Omental fat pad (tissue), 4 donors: ENCODE measurements around the gene PAQR5. TPM values are rescaled to one million over a fixed set of nuclear protein-coding genes. Genes with fewer than 3 reads are reported as not detected.

Experiments used
- ATAC-seq: fragments of 150-250 bp; one replicate; pipeline ENCODE4 v1.9.1; 2016; ENCODE audit warnings: mild to moderate bottlenecking, moderate library complexity; ENCODE audit not compliant: low FRiP score
- DNase-seq: peaks from one replicate; pipeline ENCODE4 v3.0.0-alpha.2; 2019; ENCODE audit warnings: low spot score
- total RNA-seq, 4 donors: library from RNA; depleted of rRNA; stranded (reverse); fragments of >200 nt; gene quantifications; one replicate each; pipeline ENCODE4 v1.1.0, GENCODE V29; 2016
- TF ChIP-seq, protein P1 (sequence below), 3 donors: fragments of 450-650 bp; IDR thresholded peaks; one replicate each; pipeline ENCODE4 v1.5.1; 2016 to 2017; ENCODE audit warnings: antibody characterized with exemption in 3 of 3, mild to moderate bottlenecking in 3 of 3, moderate library complexity in 2 of 3

Gene PAQR5
- total RNA-seq, 4 donors from 2014 or later, result 0.47 to 11.9 (median 0.86) TPM

GRCh38 chr15:69391046-69391757 lies 92.5 kb downstream of the PAQR5 start:
- DNase-seq, result no peak
- TF ChIP-seq, protein P1, sequence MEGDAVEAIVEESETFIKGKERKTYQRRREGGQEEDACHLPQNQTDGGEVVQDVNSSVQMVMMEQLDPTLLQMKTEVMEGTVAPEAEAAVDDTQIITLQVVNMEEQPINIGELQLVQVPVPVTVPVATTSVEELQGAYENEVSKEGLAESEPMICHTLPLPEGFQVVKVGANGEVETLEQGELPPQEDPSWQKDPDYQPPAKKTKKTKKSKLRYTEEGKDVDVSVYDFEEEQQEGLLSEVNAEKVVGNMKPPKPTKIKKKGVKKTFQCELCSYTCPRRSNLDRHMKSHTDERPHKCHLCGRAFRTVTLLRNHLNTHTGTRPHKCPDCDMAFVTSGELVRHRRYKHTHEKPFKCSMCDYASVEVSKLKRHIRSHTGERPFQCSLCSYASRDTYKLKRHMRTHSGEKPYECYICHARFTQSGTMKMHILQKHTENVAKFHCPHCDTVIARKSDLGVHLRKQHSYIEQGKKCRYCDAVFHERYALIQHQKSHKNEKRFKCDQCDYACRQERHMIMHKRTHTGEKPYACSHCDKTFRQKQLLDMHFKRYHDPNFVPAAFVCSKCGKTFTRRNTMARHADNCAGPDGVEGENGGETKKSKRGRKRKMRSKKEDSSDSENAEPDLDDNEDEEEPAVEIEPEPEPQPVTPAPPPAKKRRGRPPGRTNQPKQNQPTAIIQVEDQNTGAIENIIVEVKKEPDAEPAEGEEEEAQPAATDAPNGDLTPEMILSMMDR (IDR thresholded peaks at IDR 0.05), result no peak
- ATAC-seq, result no peak

GRCh38 chr15:69392352-69392751 lies 93.6 kb downstream of the PAQR5 start:
- ATAC-seq (no peak), DNase-seq (no peak)
- TF ChIP-seq, protein P1 (IDR thresholded peaks at IDR 0.05), result no peak

DNA sequence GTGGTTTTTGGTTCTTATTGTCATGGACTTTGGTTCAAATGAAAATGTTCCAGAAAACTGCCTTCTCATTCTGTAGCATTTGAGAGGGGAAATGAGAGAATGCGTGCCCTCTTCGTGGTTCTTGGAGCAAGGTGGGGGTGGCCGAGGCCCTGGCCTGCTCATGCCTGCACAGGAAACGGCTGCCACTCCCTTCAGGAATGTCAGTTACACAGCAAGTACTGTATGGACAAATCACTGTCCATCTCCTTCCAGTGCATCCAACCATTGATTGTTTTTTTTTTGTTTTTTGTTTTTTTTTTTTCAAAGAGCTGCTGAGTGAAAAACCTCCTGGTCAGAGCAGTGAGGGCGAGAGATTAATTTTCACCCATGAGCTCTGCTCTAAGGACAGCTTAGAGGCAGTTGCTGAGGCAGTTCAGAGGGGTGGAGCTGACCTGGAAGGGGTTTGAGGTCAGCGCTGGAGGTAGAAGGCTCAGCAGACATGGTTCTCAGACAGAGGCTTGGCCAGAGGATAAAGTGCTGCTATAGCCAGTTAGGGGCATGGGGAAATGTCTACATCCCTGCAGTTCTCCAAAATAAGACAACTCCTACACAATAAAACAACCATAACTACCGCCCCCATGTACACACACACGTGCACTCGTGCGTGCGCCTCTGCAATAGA lies 95.2 kb downstream of the PAQR5 start:
- TF ChIP-seq, protein P1 (IDR thresholded peaks at IDR 0.05), result no peak
- DNase-seq (no peak), ATAC-seq (no peak)

GRCh38 chr15:69394556-69395282 lies 96.0 kb downstream of the PAQR5 start:
- TF ChIP-seq, protein P1 (IDR thresholded peaks at IDR 0.05), result peak in 1 of 3 donors; percentile 47

DNA sequence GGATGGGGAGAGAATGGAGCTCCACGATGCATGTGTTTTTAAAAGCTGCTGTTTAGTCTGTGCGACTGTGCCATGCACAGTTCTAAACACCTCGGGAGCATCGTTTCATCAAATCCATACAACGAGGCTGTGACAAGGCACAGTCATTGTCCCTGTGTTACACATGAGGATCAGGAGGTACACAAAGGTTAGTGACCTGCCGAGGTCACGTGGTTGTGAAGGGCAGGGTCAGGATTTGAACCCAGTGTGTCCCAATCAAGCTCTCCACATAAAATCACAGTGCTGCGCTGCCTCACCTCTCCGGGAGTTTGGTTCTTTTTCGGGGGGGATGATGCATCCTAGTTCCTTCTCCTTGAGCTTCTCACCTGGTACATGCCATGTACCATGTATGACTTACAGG lies 96.7 kb downstream of the PAQR5 start:
- ATAC-seq (no peak), DNase-seq (no peak)
- TF ChIP-seq, protein P1 (IDR thresholded peaks at IDR 0.05), result no peak

More at GRCh38 chr15:69394556-69395282, 96.0 kb downstream of the PAQR5 start:
- ATAC-seq (peak; percentile 88), DNase-seq (peak; percentile 88)

GRCh38 chr15:69395991-69396390 lies 97.3 kb downstream of the PAQR5 start:
- no peak for ATAC-seq
- TF ChIP-seq, protein P1 (IDR thresholded peaks at IDR 0.05), result no peak
- DNase-seq, result no peak
